Activated T-helper 1 cell treated with Interleukin-2 at 50 U/mL for 16 hours (primary cell): ENCODE data around the gene HECTD1.
A peak's percentile ranks its signal among the peaks of the same experiment; 100 is the strongest.
"Not testable (repeated sequence)": the region's sequence is repeated elsewhere in the genome, so short reads cannot be mapped to it uniquely, and the experiment has no call there.

Experiments
- DNase-seq: peaks from one replicate; pipeline ENCODE4 v3.0.0-alpha.2; 2020; ENCODE audit warnings: low read depth

HECTD1 gene

GRCh38 chr14:31207755-31208545, at the start of gene HECTD1:
TSS of gene HECTD1 (minus strand) at chr14:31207793. CDS start at chr14:31205936, 1,857 bp downstream.
- DNase-seq = peak; percentile 81

GRCh38 chr14:31257244-31257553, 49.6 kb upstream of the HECTD1 start:
- DNase-seq = no peak

GRCh38 chr14:31256534-31257243, 49.1 kb upstream of the HECTD1 start:
- no peak for DNase-seq

GRCh38 chr14:31255918-31256317, 48.3 kb upstream of the HECTD1 start:
- DNase-seq = not testable (repeated sequence)

GRCh38 chr14:31255286-31255685, 47.7 kb upstream of the HECTD1 start:
- no peak for DNase-seq

- DNase-seq = no peak
Observed at GRCh38 chr14:31253746-31254471, 46.3 kb upstream of the HECTD1 start.

- DNase-seq = no peak
Observed at GRCh38 chr14:31252865-31253264, 45.3 kb upstream of the HECTD1 start.

GRCh38 chr14:31251028-31251958, 43.7 kb upstream of the HECTD1 start:
- DNase-seq = no peak

GRCh38 chr14:31244626-31245025, 37.0 kb upstream of the HECTD1 start:
- no peak for DNase-seq

- no peak for DNase-seq
Observed at GRCh38 chr14:31243860-31244259, 36.3 kb upstream of the HECTD1 start.

- not testable (repeated sequence) for DNase-seq
Observed at GRCh38 chr14:31242161-31242940, 34.8 kb upstream of the HECTD1 start.

GRCh38 chr14:31241450-31242114, 34.0 kb upstream of the HECTD1 start:
- DNase-seq = no peak

GRCh38 chr14:31239741-31240140, 32.1 kb upstream of the HECTD1 start:
- DNase-seq = no peak

- DNase-seq = no peak
Observed at GRCh38 chr14:31235462-31235861, 27.9 kb upstream of the HECTD1 start.

GRCh38 chr14:31232081-31232480, 24.5 kb upstream of the HECTD1 start:
- no peak for DNase-seq

- DNase-seq = not testable (repeated sequence)
Observed at GRCh38 chr14:31231272-31231671, 23.7 kb upstream of the HECTD1 start.

GRCh38 chr14:31230573-31230958, 23.0 kb upstream of the HECTD1 start:
- DNase-seq = no peak

- DNase-seq = no peak
Observed at GRCh38 chr14:31229638-31230572, 22.3 kb upstream of the HECTD1 start.

GRCh38 chr14:31229009-31229408, 21.4 kb upstream of the HECTD1 start:
- DNase-seq = no peak
